Adrenal gland (tissue), 12 donors: ENCODE measurements around the gene SNU13. TPM values are rescaled to one million over a fixed set of nuclear protein-coding genes. Genes with fewer than 3 reads are reported as not detected.
"Not testable (repeated sequence)": the region's sequence is repeated elsewhere in the genome, so short reads cannot be mapped to it uniquely, and the experiment has no call there.

Experiments used
- DNase-seq, 7 donors: peaks; one replicate each; pipeline ENCODE4 v3.0.0-alpha.2; 2019 to 2020
- H3K27ac ChIP-seq, 5 donors: fragments of 200-600 bp; sonication (generic) in 4 of 5; 1 replicate in 3 of 5; 2 replicates in 2 of 5; pipeline versions ENCODE4 v1.5.1 to v1.8.0; 2016 to 2020; ENCODE audit warnings: mild to moderate bottlenecking in 1 of 5
- H3K27me3 ChIP-seq: fragments of 200-600 bp; 2 replicates; pipeline ENCODE4 v1.8.0; 2021
- H3K36me3 ChIP-seq, 2 donors: fragments of 200-600 bp; replicated peaks in 1 of 2; 1 replicate in 1 of 2; 2 replicates in 1 of 2; pipeline versions ENCODE4 v1.5.1 to v1.8.0; 2018 to 2022
- H3K4me1 ChIP-seq, 2 donors: fragments of 200-600 bp; replicated peaks in 1 of 2; 1 replicate in 1 of 2; 2 replicates in 1 of 2; pipeline versions ENCODE4 v1.5.1 to v1.8.0; 2018 to 2021
- H3K4me3 ChIP-seq, 4 donors: fragments of 200-600 bp; sonication (generic) in 3 of 4; one replicate each; pipeline ENCODE4 v1.5.1; 2016 to 2018
- H3K9me3 ChIP-seq, 3 donors: fragments of 200-600 bp; sonication (generic) in 1 of 3; replicated peaks in 1 of 3; 1 replicate in 2 of 3; 2 replicates in 1 of 3; pipeline versions ENCODE4 v1.5.1 to v1.8.0; 2016 to 2021
- CTCF ChIP-seq, 6 experiments: fragments of 450-650 bp in 4 of 6; fragments of 200-600 bp in 2 of 6; sonication (generic) in 1 of 6; IDR thresholded peaks; 1 replicate in 5 of 6; 2 replicates in 1 of 6; pipeline versions ENCODE4 v1.5.1 to v1.8.0; 2016 to 2021; ENCODE audit warnings: antibody characterized with exemption in 6 of 6, mild to moderate bottlenecking in 2 of 6, moderate library complexity in 1 of 6
- POLR2A ChIP-seq, 2 donors: fragments of 450-650 bp; IDR thresholded peaks; one replicate each; pipeline ENCODE4 v1.6.1; 2017; ENCODE audit warnings: antibody characterized with exemption in 2 of 2, mild to moderate bottlenecking in 2 of 2, moderate library complexity in 1 of 2
- WGBS, 4 donors: extraction: QIAGEN DNeasy Blood & Tissue Kit in 2 of 4; methylation state at CpG; one replicate each; pipeline versions ENCODE4 v1.1.5 to v1.1.7; 2013 to 2017; 5-methylcytosine and 5-hydroxymethylcytosine counted together
- intact Hi-C, 2 donors: fragments of 100-400 bp; cut with DNase I; formaldehyde crosslinking; loops; one replicate each; pipeline versions ENCODE4 v1.14.1 to v1.15.0; 2022 to 2023
- polyA plus RNA-seq, 3 donors: library from polyadenylated mRNA; stranded (reverse); fragments of 200-250 nt in 2 of 3; fragments of 350-450 nt in 1 of 3; fragmentation: Illumina TruSeq in 1 of 3; extraction: RNeasy Lipid Tissue Mini Kit (QIAGEN cat#74804) in 1 of 3; gene quantifications; one replicate each; pipeline ENCODE4 v1.2.3, GENCODE V29; 2013 to 2014
- total RNA-seq, 9 donors: library from RNA; depleted of rRNA in 4 of 9; stranded (reverse); fragments of >200 nt in 4 of 9; fragments of 120-200 nt in 1 of 9; fragmentation: NEBNext Ultra II Directional in 1 of 9; extraction: Animal tissue kit (Norgen Biotek cat#: 25700) in 1 of 9; gene quantifications; one replicate each; pipeline versions ENCODE4 v1.1.0 to v1.2.4, GENCODE V29; 2013 to 2023
- donor health status: healthy with polysubstance abuse.
- donor health status: Bipolar disorder and iron deficiency.
- donor health status: DM: yes; HTN: yes; CAD: no.
- donor health status: DM: no; HTN: no; CAD: no.
- donor health status: DM: no; HTN: no; CAD: no.
- donor health status: DM: yes; HTN: yes; CAD: no.

SNU13 gene
- total and polyA plus RNA-seq, 12 donors = 107 to 446 (median 166) TPM

GRCh38 chr22:41664490-41664889 is 24.2 kb downstream of the SNU13 start:
- no peak for TF ChIP-seq CTCF (IDR thresholded peaks at IDR 0.05)
- no peak for TF ChIP-seq POLR2A (IDR thresholded peaks at IDR 0.05)
- no peaks in the 10 kb centered on the region for H3K27me3 ChIP-seq
- peak overlapping the region in 1 of 5 donors; percentile 23 for H3K27ac ChIP-seq
- no peaks in the 10 kb centered on the region for H3K9me3 ChIP-seq
- peaks cover 12 to 26% of the 10 kb centered on the region in 2 donors for H3K4me1 ChIP-seq
- peak in 1 of 7 donors; percentile 14 for DNase-seq
- H3K4me3 ChIP-seq = no peak overlapping the region
- intact Hi-C loops = no loop called here
- peaks cover 0 to 48% of the 10 kb centered on the region in 2 donors for H3K36me3 ChIP-seq

- DNase-seq = peak in 1 of 7 donors; percentile 45
- H3K4me3 ChIP-seq, intact Hi-C loops, H3K9me3 ChIP-seq, H3K27me3 ChIP-seq, H3K27ac ChIP-seq: not testable (repeated sequence)
- Histone ChIP-seq H3K4me1 (peaks cover 12 to 26% of the 10 kb centered on the region in 2 donors), H3K36me3 (peaks cover 0 to 57% of the 10 kb centered on the region in 2 donors)
- WGBS, 4 donors = 84 to 90% (median 87%) methylated on average over 8 to 9 of the region's 9 CpGs
Observed at GRCh38 chr22:41663594-41663993, 25.1 kb downstream of the SNU13 start.

- 93 to 98% (median 95%) methylated on average over 2 of the region's 2 CpGs for WGBS, 4 donors
- intact Hi-C loops = no loop called here
- H3K9me3 ChIP-seq = no peaks in the 10 kb centered on the region
- TF ChIP-seq CTCF (IDR thresholded peaks at IDR 0.05) (no peak), POLR2A (IDR thresholded peaks at IDR 0.05) (no peak)
- H3K36me3 ChIP-seq = peaks cover 0 to 75% of the 10 kb centered on the region in 2 donors
- no peak overlapping the region for H3K4me3 ChIP-seq
- no peaks in the 10 kb centered on the region for H3K27me3 ChIP-seq
- peaks cover 12 to 16% of the 10 kb centered on the region in 2 donors for H3K4me1 ChIP-seq
- DNase-seq = no peak
- peak overlapping the region in 4 of 5 donors; percentile 51 to 88 (median 73) for H3K27ac ChIP-seq
Observed at GRCh38 chr22:41661713-41662112, 27.0 kb downstream of the SNU13 start.

- 35 to 56% (median 53%) methylated on average over 3 of the region's 3 CpGs for WGBS, 4 donors
- no peak overlapping the region for H3K4me3 ChIP-seq
- no peaks in the 10 kb centered on the region for H3K27me3 ChIP-seq
- H3K27ac ChIP-seq = peak overlapping the region in 4 of 5 donors; percentile 51 to 88 (median 73)
- intact Hi-C loops = no loop called here
- peaks cover 12 to 16% of the 10 kb centered on the region in 2 donors for H3K4me1 ChIP-seq
- peak; percentile 51 to 76 (median 64) for DNase-seq
- peaks cover 0 to 82% of the 10 kb centered on the region in 2 donors for H3K36me3 ChIP-seq
- no peak for TF ChIP-seq POLR2A (IDR thresholded peaks at IDR 0.05)
- TF ChIP-seq CTCF (IDR thresholded peaks at IDR 0.05) = no peak
- no peaks in the 10 kb centered on the region for H3K9me3 ChIP-seq
Observed at GRCh38 chr22:41661088-41661487, 27.6 kb downstream of the SNU13 start.

- Histone ChIP-seq H3K4me1 (peaks cover 12 to 16% of the 10 kb centered on the region in 2 donors), H3K36me3 (peaks cover 0 to 88% of the 10 kb centered on the region in 2 donors), H3K9me3 (no peaks in the 10 kb centered on the region), H3K4me3 (no peak overlapping the region), H3K27ac (peak overlapping the region; percentile 33 to 88 (median 67)), H3K27me3 (no peaks in the 10 kb centered on the region)
- intact Hi-C loops = no loop called here
- peak; percentile 50 to 76 (median 66) for DNase-seq
- WGBS, 4 donors = 46 to 70% (median 47%) methylated on average over 3 of the region's 3 CpGs
- no peak for TF ChIP-seq CTCF (IDR thresholded peaks at IDR 0.05)
- TF ChIP-seq POLR2A (IDR thresholded peaks at IDR 0.05) = no peak
Observed at GRCh38 chr22:41660416-41660815, 28.3 kb downstream of the SNU13 start.
